Stimulated activated CD4-positive, alpha-beta T cell treated with anti-CD3 and anti-CD28 coated beads, Interleukin-1b, Interleukin-23, amount 100 ng/mL, for 1 hour (primary cell): ENCODE results near the gene IFI27L1.

ENCODE experiments used
- DNase-seq, 2 donors: peaks; one replicate each; pipeline ENCODE4 v3.0.0-alpha.2; 2020; ENCODE audit warnings: low read depth in 2 of 2

The IFI27L1 gene

GRCh38 chr14:94080621-94081385 is at the start of gene IFI27L1, which contains the start of gene DDX24:
IFI27L1 (plus strand) TSS chr14:94081310; CDS start chr14:94096938, 15,628 bp downstream.
DDX24 (minus strand) TSS chr14:94081202; CDS start chr14:94079742, 1,460 bp downstream.
- DNase-seq = peak; percentile 90 to 92

- no peak for DNase-seq
These were observed 49.2 kb upstream of the IFI27L1 start for GRCh38 chr14:94031883-94032279.

GRCh38 chr14:94034886-94035285 is 46.2 kb upstream of the IFI27L1 start:
- DNase-seq = no peak

GRCh38 chr14:94036313-94037167 is 44.6 kb upstream of the IFI27L1 start:
- peak; percentile 39 to 70 for DNase-seq

GRCh38 chr14:94037954-94038353 is 43.2 kb upstream of the IFI27L1 start:
- no peak for DNase-seq

GRCh38 chr14:94038510-94038909 is 42.6 kb upstream of the IFI27L1 start:
- DNase-seq = no peak

GRCh38 chr14:94038921-94039629 is 42.0 kb upstream of the IFI27L1 start:
- DNase-seq = no peak

GRCh38 chr14:94040247-94040646 is 40.9 kb upstream of the IFI27L1 start:
- no peak for DNase-seq

- DNase-seq = no peak
These were observed 40.3 kb upstream of the IFI27L1 start for GRCh38 chr14:94040796-94041195.

GRCh38 chr14:94041551-94042346 is 39.4 kb upstream of the IFI27L1 start:
- no peak for DNase-seq

- DNase-seq = no peak
These were observed 38.5 kb upstream of the IFI27L1 start for GRCh38 chr14:94042433-94043091.

GRCh38 chr14:94043111-94043755 is 37.9 kb upstream of the IFI27L1 start:
- DNase-seq = no peak

- DNase-seq = no peak
These were observed 37.2 kb upstream of the IFI27L1 start for GRCh38 chr14:94043756-94044475.

GRCh38 chr14:94044476-94045091 is 36.5 kb upstream of the IFI27L1 start:
- DNase-seq = no peak

GRCh38 chr14:94045101-94045500 is 36.0 kb upstream of the IFI27L1 start:
- DNase-seq = no peak

GRCh38 chr14:94045563-94046345 is 35.4 kb upstream of the IFI27L1 start:
- no peak for DNase-seq

GRCh38 chr14:94046696-94047250 is 34.3 kb upstream of the IFI27L1 start:
- DNase-seq = no peak

GRCh38 chr14:94047581-94047980 is 33.5 kb upstream of the IFI27L1 start:
- DNase-seq = no peak
